GM21529 (cell line): ENCODE measurements around the gene GMPS.
"Not testable (repeated sequence)": the region's sequence is repeated elsewhere in the genome, so short reads cannot be mapped to it uniquely, and the experiment has no call there.

Experiments
- ATAC-seq: cut with Tn5 transposase; IDR thresholded peaks from one replicate; pipeline ENCODE4 v1.9.1; 2021; ENCODE audit not compliant: unreplicated experiment

GMPS gene

DNA sequence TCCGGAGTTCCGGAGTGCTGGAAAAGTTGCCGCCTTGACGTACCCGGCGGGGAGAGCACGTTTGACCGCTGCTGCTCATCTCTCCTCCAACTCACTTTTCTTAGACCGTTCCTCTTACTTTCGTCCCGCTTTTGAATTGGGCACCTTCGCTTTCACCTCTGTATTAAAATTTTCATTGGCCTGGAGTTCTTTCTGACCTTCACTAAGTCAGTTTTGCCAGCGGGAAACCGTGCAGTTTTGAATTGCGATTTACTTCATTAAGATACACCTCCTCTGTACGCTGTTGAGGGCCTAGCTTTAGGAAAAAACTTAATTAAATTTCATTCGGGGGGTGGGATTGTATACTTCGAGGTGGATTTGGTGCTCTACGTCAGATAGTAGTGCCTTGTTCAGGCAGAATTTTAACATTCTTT is 1.3 kb downstream of the GMPS start:
- peak; percentile 6 for ATAC-seq

DNA sequence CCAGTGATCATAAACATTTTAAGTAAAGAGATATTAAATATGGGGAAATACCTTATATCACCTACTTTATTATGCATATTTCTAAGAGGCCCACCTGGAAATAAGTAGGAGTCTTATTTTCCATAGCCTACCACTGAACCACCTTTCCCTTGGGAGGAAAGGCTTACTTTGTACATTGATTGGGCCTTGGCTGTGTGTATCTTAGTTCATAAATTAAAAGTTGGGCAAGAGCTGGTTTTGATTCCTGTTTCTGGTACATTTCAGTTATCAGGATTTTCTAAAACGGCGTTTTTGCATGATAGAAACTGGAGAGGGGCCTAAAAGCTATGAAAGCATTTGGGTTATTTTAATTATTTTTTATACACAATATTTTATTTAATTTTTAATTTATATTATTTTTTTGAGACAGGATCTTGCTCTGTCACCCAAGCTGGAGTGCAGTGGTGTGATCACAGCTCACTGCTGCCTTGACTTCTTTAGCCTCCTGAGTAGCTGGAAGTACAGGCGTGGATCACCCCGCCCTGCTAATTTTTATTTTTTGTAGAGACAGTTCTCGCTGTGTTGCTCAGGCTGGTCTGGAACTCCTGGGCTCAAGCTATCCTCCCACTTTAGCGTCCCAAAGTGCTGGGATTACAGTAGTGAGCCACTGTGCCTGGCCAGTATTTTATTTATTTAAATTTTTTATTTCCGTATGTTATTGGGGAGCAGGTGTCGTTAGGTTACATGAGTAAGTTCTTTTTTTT is 2.6 kb downstream of the GMPS start:
- no peak for ATAC-seq

DNA sequence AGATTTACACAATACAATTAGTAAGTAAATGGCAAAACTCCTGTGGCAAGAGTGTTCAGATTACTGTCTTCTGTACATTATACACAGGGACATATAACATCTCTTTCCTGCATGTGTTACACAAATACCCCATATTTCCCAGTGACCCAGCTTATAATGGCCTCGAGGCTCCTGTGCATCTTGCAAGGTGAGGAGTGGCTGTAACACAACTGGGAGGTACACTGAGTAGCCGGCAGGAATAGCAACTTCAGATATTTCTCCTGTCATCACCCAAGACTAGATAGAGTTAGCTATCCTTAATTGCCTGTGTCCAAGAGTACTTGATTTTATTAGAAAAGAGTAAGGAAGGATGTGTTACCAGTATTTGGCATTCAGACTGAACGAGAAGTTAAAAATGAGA is 5.6 kb downstream of the GMPS start:
- no peak for ATAC-seq

DNA sequence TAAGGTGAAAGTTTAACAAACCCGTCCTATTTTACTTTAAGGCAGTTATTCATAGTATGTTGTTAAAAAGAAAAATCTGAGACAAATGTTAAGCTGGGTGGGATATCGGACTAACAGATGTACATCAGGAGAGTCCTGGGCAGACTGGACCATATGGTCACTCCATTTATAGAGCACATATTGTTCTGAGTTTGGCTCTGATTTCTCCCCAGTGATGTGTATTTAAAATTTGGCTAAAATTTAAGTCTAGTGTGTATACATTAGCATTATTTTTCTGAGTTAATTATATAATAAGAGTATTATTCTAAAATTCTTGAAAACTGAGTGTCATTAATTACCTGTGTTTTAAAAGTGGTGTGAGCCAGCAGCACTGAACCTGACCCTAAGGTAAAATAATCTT is 6.1 kb downstream of the GMPS start:
- ATAC-seq: no peak

DNA sequence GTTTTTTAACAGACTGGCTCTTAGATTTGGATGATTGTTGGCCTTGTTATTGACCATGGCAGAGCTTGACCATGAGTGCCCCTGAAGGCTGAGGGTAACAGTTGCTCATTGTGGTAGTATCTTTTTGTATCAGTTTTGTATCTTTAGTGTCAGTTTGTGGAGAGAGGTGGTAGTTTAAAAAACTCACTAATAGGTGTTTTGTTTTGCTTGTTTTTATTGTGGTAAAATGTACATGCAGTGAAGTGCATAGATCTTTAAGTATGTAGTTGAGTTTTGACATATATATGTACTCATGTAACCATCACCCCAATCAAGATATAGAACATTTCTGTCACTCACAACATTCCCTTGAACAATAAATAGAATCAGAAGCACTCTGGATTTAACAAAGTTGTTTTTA is 9.8 kb downstream of the GMPS start:
- peak; percentile 44 for ATAC-seq

DNA sequence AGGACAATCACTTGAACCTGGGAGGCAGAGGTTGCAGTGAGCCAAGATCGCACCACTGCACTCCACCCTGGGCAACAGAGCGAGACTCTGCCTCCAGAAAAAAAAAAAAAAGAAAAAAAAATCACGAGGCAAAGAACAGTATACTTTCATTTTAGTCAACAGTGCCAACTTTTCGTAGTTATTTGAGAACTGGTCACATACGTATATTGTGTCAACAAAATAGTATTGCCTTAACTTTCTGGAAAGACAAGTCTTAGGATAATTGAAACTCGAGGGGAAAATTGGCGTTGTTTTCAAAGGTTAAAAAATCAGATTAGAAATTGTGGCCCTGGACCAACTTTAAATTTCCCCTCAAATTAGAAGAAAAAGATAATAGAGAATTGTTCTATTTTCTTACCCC is 13.8 kb downstream of the GMPS start:
- ATAC-seq: no peak

DNA sequence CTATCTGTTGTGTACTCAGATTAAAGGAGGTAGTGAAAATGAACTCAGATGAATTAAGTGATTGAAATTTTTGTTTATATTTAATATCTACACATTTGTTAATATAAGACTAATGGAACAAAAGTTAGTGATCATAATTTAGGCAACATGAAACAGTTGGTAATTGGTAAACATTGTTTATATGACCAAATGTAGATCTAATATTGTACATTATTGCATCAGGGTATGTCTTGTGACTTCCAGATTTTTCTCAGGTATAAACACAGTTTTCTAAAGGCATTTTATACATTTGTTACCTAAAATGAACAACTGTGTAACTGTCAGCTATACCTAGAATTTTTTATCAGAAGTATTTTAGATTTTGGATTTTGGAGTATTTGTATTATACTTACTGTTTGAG is 14.8 kb downstream of the GMPS start:
- ATAC-seq: no peak

DNA sequence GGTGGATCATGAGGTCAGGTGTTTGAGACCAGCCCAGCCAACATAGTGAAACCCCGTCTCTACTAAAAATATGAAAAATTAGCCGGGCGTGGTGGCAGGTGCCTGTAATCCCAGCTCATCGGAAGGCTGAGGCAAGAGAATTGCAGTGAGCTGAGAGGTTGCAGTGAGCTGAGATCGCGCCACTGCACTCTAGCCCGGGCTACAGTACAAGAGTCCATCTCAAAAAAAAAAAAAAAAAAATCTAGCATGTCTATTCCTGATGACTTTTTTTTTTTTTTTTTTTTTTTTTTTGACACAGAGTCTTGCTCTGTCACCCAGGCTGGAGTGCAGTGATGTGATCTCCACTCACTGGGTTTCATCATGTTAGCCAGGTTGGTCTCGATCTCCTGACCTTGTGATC is 15.9 kb downstream of the GMPS start:
- not testable (repeated sequence) for ATAC-seq

DNA sequence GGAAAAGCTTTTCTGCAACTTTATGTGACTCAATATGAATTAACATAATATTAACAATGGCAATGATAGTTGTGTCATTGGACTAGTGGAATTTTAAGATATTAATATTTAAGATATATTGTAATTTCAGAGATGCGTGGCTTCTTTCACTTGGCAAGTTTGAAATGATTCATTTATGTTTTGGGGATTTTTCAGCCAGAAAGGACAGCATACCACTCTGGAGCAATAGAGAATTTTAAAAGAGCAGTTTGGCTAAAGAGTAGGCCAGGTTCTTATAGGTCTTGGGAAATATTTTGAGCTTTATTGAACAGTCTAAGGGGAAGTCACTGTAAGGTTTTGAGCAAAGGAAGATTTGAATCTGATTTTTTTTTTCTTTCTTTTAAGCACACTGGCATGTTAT is 16.5 kb downstream of the GMPS start:
- ATAC-seq: no peak

DNA sequence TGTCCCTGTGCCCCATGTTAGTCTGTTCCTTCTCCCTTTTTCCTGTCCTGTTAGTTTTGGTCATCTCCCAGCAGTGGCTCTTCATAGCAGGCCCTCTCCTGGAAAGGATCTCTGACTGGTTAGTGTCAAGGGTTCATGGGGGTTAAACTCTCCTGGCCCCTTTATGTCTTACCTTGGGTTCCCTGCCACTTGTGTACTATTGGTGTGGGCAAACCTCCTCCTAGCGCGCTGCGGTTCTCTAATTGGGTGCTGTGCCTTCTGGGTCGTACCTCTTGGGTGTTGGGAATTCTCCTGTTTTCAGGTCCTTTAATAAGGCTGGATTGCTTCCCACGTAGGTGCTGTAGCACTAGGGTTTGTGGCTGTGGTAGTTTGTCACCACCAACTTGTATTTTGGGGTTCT is 18.8 kb downstream of the GMPS start:
- no peak for ATAC-seq

DNA sequence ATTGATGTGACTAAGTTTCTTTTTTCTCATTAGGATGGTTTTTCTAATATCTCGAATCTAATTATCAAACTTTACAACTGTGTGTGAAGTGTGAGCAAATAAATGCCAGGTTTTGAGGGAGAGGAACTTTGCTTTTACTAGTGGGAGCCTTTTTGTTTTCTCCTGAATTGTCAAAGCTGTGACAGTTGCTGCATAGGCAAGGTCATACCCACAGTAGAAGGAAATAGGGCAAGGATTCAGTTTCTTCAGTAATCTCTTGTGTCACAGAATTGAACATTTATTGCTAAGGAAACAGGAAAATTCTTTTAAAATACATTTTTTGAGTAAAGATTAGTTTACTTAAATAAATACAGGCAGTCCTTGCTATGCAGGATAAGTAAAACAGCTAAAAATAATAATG is 19.5 kb downstream of the GMPS start:
- ATAC-seq: no peak

DNA sequence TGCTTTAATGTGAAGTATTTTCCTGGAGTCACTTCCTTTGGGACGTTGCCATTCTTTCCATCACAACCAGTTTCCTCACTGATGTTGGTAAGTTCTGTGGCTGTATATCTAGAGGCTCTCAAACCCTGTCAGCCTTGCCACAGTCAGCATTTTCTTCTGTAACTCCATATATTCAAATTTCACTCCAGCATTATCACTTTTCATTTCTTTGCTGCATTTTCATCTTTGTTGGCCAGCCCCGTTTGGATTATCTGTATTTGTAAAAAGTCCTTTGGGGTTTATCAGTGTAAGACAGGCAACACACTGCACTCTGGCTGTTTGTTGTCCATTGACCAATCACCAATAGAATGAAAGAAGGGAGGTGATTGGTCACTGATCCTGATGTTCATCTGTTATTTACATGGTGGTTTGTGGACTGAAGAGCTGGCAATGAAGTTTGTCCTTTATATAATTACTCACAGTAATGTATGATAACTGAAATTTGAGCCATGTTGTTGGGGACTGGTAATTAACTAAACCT is 20.3 kb downstream of the GMPS start:
- ATAC-seq: peak; percentile 45

DNA sequence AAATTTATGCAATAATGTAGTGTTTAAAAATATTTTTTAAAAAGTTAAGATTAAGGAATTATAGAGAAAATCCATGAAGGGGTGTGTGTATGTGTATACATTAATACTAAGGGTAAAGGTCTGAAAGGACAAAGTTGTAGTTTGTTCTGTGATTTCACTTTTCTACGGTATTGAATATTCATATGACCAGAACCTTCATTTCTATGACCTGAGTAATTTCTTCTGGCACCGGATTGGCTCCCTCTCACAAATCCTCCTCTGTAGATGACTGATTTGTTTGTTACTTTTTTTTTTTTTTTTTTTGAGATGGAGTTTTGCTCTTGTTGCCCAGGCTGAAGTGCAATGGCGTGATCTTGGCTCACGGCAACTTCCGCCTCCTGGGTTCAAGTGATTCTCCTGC is 20.9 kb downstream of the GMPS start:
- no peak for ATAC-seq

DNA sequence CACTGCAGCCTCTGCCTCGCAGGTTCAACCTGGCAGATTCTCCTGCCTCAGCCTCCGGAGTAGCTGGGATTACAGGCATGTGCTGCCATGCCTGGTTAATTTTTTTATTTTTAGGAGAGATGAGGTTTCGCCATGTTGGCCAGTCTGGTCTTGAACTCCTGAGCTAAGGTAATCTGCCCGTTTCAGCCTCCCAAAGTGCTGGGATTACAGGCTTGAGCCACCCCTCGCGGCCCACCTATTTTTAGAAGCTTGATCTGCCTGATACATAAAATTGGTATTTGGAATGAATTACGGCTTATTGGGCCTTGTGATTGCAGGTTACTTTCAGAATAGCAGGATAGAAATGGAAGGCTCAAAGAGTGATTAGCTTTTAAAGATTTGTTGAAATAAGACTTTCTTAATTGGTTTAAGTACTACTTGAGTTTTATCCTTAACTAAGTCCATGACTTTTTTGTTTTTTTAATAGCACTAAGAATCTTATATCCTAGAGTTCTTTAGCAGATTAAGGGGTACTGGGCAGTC is 25.0 kb downstream of the GMPS start:
- ATAC-seq: no peak

DNA sequence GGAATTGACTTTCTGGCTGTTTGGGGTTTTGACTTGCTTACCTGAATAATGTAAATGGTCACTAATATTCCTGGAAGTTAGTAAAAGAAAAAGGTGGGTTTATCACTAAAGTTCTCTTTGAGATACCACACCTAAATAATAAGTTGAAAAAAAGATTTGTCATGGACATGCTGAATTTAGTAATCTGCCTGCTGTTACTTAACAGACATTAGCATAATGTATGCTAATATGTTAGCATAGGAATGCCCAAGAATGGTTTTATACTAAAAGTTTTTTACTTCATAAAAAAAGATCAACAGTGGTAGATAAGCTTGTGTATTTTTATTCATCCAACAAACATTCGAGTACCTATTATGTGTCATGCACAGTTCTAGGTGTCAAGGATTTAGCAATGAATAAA is 36.5 kb downstream of the GMPS start:
- no peak for ATAC-seq

DNA sequence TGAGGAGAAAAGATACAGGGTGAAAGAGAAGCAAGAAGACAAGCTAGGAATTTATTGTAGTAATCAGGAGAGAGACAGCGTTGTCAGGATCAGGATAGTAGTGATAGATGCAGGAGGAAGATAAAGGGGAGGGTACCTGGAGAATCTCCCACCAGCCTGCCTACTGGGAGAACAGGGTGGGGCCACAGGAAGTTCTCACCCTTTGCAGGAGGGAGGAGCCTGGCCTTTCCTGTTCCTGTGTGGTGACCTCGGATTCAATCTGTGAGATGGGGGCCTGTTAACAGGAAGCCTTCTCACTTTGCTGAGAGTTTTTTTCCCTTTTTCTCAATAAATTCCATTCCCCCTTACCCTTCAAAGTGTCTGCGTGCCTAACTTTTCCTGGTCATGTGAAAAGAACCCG is 37.6 kb downstream of the GMPS start:
- no peak for ATAC-seq

DNA sequence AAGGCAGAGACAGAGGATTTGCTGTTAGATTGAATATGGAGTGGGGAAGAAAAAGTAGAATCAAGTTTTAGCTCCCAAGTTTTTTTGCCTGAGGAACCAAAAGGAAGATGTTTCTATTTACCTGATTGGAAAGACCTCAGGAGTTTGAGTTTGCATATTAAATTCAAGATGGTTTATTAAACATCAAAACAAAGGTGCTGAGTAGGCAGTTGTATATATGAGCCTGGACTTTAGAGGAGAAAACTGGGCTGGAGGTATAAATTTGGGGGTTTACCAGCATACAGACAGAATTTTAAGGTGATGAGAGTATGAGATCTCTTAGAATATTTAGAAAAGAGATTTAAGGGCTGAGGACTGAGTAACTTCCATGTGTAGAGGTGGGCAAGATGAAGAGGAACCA is 38.2 kb downstream of the GMPS start:
- no peak for ATAC-seq

DNA sequence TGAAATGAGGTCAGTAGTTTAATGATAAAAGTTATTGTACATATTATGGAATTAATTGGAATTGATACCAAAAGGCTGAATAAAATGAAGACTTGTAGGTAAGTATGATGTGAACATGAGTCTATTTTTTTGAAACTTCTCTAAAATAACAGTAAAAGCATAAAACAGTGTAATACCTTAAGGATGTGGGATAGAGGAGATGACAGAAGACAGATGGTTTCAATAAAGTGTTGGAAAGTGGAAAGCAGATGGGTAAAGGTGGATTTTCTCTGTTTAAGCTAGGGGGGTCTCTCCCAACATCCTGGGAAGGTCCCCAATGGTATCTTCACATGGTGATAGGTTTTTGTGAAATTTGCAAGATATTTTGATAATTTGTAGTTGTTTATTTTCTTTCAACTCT is 41.6 kb downstream of the GMPS start:
- no peak for ATAC-seq

DNA sequence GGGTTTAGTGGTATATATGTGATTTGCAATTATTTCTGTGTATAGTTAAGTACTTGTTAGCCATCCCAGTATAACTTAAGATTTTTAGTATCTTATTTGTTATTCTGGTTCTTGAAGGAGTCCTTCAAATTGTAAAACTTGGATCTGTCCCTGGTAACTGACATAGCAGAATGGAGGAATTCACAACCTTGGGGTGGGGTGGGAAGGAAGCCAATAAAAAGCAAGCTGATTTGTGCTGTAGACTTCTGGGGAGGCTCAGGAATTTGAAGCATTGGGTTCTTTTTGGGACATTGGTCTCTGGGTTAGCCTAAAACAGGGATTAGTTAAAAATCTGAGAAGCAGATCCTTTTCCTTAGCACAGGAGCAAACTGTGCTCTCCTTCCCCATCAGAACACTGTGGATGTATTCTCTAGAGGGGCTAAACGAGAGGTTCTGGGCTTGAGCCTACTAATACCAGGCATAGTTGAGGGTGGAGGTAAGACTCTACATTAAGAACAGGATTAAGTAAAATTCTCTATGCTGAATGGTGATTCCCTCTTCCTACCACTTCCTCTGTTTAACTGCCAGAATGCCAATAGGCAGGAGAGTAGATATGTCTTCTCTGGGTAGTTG is 42.2 kb downstream of the GMPS start:
- ATAC-seq: no peak

DNA sequence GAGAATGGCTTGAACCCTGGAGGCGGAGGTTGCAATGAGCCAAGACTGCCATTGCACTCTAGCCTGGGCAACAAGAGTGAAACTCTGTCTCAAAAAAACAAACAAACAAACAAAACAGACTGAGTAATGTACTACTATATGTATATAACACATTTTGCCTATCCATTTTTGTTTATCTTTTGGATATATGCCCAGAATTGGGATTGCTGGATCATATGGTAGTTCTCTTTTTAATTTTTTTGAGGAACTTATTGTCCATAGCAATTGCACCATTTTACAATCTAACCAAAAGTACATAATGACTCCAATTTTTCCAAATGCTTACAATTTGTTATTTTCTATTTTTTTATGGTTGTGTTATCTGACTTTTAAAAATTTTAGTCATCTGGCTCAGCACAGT is 47.3 kb downstream of the GMPS start:
- ATAC-seq: no peak

DNA sequence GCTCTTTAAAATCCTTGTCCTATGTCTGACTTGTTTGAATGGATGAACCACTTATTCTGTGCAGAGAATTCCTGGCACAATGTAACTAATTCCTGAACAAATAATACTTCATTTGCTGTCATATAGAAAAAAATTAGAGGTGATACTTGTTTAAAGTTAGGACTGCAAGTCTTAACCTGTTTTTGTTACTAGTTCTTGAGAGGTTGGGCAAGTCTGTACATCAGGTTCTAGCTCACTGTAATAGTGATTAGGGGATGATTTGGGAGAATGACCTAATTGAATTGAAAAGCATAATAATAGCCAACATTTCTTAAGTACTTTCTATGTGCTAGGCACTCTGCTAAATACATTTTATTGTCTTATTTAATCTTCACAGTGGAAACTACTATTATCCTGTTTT is 49.3 kb downstream of the GMPS start:
- no peak for ATAC-seq

DNA sequence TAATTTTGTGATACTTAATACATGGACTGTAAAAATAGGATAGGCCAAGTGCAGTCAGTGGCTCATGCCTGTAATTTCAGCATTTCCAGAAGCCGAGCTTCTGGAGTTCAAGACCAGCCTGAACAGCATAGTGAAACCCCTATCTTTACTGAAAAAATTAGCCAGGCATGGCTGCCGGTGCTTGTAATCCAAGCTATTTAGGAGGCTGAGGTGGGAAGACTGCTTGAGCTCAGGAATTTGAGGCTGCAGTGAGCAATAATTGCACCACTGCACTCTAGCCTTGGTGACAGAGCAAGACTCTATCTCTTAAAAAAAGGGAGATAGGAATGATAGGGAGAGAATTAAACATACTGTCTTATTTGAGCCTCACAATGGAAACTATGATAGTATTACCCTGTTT is 51.0 kb downstream of the GMPS start:
- ATAC-seq: no peak

DNA sequence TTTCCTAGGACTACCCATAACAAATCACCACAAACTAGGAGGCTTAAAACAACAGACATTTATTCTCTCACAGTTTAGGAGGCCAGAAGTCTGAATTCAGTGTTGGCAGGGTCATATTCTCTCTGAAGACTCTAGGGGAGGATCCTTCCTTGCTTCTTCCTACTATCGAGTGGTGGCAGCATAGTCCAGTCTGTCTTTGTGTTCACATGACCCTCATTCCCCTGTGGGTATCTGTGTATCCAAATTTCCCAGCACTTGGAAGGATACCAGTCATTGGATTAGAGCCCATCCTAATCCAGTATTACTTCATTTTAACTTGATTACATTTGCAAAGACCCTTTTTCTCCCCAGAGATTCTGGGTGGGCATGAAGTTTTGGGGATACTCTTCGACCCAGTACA is 63.8 kb downstream of the GMPS start:
- ATAC-seq: no peak
